Erythroblast (primary cell): ENCODE data around the gene MYLIP.

Source experiments
- GATA1 ChIP-seq: IDR thresholded peaks from 2 replicates; pipeline ENCODE4 v1.6.1; 2011; ENCODE audit warnings: low read depth, mild to moderate bottlenecking, control low read depth, low read length, moderate library complexity
- POLR2A ChIP-seq: IDR thresholded peaks from 2 replicates; pipeline ENCODE4 v1.6.1; 2011; ENCODE audit warnings: mild to moderate bottlenecking, low read length

DNA sequence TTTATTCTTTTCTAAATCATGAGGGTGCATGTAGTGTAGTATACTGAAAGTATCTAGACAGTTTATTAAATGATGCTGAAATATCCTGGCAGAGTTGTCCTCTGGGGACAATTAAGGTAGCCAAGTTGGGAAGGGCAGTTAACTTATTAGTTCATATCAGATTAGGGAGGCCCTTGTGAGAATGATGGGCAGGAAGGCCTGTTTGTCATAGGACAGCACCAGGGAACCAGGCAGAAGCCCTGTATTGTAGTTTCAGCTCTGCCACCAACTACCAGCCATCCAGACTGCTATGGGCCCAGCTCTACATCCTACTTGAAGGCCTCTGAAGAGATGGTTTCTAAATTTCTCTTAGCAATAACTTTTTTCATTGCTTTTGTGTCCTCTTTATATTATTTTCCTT, 4.0 kb downstream of the MYLIP start:
- TF ChIP-seq POLR2A (no peak), GATA1 (no peak)
